WERI-Rb-1 (cell line): ENCODE measurements around the gene WWOX.
A peak's percentile ranks its signal among the peaks of the same experiment; 100 is the strongest.

Experiments used
- DNase-seq: peaks from one replicate; pipeline ENCODE4 v3.0.0-alpha.2; 2020
- H3K27ac ChIP-seq: fragments of 250-450 bp; sonication (Bioruptor Pico); 2 replicates; pipeline ENCODE4 v1.5.1; 2020; ENCODE audit warnings: mild to moderate bottlenecking, moderate library complexity
- H3K27me3 ChIP-seq: fragments of 250-450 bp; sonication (Bioruptor Pico); 2 replicates; pipeline ENCODE4 v1.5.1; 2021; ENCODE audit warnings: mild to moderate bottlenecking, low read depth, moderate library complexity; ENCODE audit not compliant: insufficient read depth, severe bottlenecking
- H3K36me3 ChIP-seq: fragments of 250-450 bp; sonication (Bioruptor Pico); 2 replicates; pipeline ENCODE4 v1.5.1; 2020; ENCODE audit warnings: mild to moderate bottlenecking, moderate library complexity
- H3K4me3 ChIP-seq: 2 replicates; pipeline ENCODE4 v1.5.1; 2011; ENCODE audit warnings: low read depth, mild to moderate bottlenecking, control low read depth, low read length
- H3K9me3 ChIP-seq: fragments of 250-450 bp; sonication (Bioruptor Pico); 2 replicates; pipeline ENCODE4 v1.5.1; 2021; ENCODE audit warnings: mild to moderate bottlenecking, moderate library complexity; ENCODE audit not compliant: severe bottlenecking
- CTCF ChIP-seq: IDR thresholded peaks from 2 replicates; pipeline ENCODE4 v1.5.1; 2011; ENCODE audit warnings: low read depth, mild to moderate bottlenecking, control low read depth, inconsistent platforms, low read length

Gene WWOX

DNA sequence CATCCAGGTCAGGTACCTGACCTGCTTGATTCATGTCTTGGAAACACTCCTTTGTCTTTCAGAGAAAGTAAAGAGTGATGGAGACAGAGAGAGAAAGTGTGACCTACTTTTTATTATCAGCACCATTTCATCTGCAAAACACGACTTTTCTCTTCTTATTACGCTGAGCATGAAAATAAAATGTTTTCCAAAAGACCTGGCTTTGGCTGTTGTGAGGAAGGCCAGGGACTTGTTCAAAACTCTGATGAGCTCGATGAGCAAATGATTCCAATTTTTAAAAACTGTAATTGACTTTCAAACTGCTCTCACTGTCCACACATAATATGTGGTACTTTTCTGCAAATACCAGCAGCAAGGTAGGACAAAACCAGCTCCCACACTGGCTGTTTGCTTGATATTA, 821.2 kb downstream of the WWOX start:
- Histone ChIP-seq H3K27me3 (no peaks in the 10 kb centered on the region), H3K4me3 (no peak overlapping the region), H3K27ac (no peak overlapping the region), H3K9me3 (peaks cover 11% of the 10 kb centered on the region), H3K36me3 (no peaks in the 10 kb centered on the region)
- no peak for DNase-seq
- TF ChIP-seq CTCF = no peak

DNA sequence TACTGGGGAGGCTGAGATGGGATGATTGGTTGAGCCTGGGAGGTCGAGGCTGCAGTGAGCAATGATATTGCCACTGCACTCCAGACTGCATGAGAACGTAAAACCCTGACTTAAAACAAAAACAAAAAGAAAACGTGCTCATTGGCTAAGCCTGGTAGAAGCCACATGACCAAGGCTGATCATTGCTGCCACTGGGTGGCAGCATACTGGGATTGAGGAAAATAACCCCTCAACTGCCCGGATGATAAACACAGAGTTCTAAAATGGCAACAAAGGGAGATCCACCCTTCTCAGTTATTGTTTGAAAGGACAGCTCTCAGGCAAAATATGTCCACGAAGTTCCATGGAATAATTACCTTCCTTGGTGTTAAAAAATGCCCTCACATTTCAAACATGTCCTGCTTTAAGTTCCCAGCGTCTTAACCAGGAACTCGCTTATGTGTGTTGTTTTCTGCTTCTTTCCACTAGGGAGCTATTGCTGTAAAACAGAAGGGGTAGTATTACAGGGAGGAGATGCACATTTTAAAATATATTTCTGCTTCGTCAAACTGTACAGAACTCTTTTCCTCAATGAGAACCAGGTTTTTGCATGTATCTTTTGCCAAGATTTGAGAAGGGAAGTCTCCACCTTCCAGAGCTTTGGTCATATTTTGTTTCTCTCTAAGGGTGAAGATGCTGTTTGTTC, 825.8 kb downstream of the WWOX start:
- peak; percentile 23 for DNase-seq
- Histone ChIP-seq H3K9me3 (peaks cover 7% of the 10 kb centered on the region), H3K36me3 (no peaks in the 10 kb centered on the region), H3K27ac (no peak overlapping the region), H3K27me3 (no peaks in the 10 kb centered on the region), H3K4me3 (no peak overlapping the region)
- TF ChIP-seq CTCF = peak; percentile 56

- H3K36me3 ChIP-seq = no peaks in the 10 kb centered on the region
- H3K4me3 ChIP-seq = no peak overlapping the region
- peaks cover 3% of the 10 kb centered on the region for H3K9me3 ChIP-seq
- no peak overlapping the region for H3K27ac ChIP-seq
- TF ChIP-seq CTCF = no peak
- no peaks in the 10 kb centered on the region for H3K27me3 ChIP-seq
- DNase-seq = no peak
Observed at GRCh38 chr16:78926723-78927210, 827.3 kb downstream of the WWOX start.

DNA sequence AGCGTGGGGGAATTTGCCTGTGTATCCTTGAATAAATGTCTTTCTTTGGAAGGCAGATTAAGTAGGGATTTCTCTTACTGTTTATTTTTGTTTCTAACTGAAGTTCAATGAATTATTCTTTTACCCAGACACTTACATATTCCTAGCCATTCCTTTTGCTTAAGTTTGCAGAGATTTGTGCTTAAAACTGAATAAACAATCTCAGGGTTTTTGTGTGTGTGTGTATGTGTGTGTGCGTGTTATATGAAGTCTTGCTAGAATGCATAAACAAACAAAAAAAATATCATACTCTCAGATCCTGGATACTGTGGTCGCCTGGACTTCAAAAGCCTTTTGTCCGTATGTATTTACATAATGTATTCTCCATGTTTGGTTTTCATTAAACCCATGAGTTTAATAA, 828.3 kb downstream of the WWOX start:
- Histone ChIP-seq H3K4me3 (no peak overlapping the region), H3K27ac (no peak overlapping the region), H3K9me3 (no peaks in the 10 kb centered on the region), H3K27me3 (no peaks in the 10 kb centered on the region), H3K36me3 (no peaks in the 10 kb centered on the region)
- TF ChIP-seq CTCF = no peak
- no peak for DNase-seq

GRCh38 chr16:78929841-78930240, 830.4 kb downstream of the WWOX start:
- Histone ChIP-seq H3K36me3 (no peaks in the 10 kb centered on the region), H3K9me3 (no peaks in the 10 kb centered on the region), H3K4me3 (no peak overlapping the region), H3K27me3 (no peaks in the 10 kb centered on the region), H3K27ac (no peak overlapping the region)
- DNase-seq = no peak
- TF ChIP-seq CTCF = no peak

GRCh38 chr16:78930561-78930960, 831.1 kb downstream of the WWOX start:
- no peaks in the 10 kb centered on the region for H3K36me3 ChIP-seq
- DNase-seq = no peak
- H3K4me3 ChIP-seq = no peak overlapping the region
- no peaks in the 10 kb centered on the region for H3K9me3 ChIP-seq
- H3K27ac ChIP-seq = no peak overlapping the region
- no peak for TF ChIP-seq CTCF
- no peaks in the 10 kb centered on the region for H3K27me3 ChIP-seq
